Activated gamma-delta T cell treated with Interleukin-2 at 50 U/mL for 16 hours (primary cell): ENCODE results near the gene DYSF.

ENCODE experiments used
- DNase-seq: peaks from one replicate; pipeline ENCODE4 v3.0.0-alpha.2; 2020

Gene DYSF

DNA sequence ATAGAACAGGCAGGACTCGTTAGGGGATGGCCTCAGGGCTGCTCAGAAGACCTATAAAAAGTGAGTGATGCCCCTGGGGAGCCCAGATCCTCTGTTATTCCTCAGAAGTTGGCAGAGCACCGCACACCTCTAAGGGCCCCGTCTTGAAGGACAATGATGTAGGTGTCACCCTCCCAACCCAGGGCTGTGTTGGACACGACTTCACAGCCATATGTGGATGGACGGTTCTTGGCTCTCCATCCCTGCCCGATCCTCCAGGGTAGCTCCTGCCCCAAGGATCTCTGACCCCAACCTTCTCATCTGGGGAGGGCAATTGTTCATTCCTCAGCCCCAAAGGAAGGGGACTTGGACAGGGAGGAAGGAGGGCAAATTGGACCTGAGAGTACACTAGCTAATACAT lies 246.1 kb downstream of the DYSF start:
- DNase-seq, result no peak

DNA sequence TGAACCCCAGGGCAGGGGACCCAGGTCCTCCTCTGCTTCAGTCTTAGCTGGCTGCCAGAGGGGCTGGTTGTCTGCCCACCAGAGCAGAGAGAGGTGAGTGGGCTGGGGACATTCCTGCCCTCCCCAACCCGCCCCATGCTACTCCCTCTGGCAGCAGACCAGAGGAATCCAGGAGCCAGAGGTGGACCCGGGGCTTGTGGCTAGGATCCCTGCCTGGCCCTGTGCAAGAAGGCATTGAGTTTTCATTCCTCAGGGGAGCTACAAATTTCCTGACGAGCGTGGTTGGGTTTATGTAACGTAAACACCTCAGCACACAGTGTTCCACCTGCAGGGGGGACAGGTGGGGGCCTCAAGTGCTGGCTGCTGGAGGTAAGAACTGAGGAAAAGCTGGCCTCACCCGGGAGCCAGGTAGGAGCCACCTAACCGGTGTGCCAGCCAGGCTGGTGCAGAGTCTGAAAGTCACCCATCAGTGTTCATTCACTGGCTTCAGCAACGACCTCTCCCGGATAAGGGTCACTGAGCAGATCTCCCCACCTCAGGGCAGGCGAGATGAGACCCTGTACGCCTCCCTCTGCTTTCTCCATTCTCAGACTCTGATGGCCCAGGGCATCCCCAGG lies 246.8 kb downstream of the DYSF start:
- no peak for DNase-seq

GRCh38 chr2:71700658-71701397 lies 247.5 kb downstream of the DYSF start:
- no peak for DNase-seq

- DNase-seq, result no peak
Observed at GRCh38 chr2:71702071-71702970, 249.0 kb downstream of the DYSF start.

DNA sequence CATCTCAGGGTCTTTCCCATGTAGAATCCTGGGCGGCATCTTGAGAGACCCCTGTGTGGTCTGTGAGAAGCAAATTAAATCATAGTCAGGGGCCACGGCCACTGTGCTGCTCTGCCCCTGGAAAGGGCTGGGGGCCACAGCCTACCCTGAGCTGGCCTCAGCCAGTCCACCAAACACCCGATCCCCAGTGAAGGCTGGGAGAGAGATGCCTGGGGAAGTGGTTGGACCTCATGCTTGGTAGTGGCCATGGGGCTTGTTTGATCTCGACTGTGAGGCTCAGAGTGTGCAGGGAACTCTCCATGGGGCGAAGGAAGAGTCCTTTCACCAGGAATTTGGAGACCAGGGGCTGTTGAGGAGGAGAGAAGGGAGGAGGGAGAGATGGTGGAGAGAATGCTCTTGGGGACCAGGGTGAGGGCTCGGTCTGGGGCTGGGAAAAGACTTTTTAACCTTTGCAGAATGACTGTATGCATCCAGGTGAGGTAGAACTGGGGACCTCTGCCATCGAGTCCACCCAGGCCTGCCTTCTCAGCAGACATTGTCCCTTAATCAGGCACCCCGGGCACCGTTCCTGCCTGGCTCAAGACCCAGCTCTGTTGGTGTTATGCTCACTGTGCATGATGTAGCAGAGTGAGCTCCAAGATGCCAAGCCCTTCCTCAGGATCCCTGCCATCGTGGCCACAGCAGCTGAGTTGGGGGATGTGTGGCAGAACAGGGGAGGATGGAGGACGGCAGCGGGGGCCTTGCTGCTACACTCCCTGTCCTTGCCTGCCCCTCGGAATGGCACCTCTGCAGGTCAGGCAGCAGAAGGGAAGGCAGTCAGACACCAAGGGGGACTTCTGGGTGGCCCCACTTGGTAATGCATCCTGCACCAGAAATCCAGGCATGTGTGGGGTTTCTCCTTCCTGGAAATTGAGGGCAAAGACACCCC lies 249.9 kb downstream of the DYSF start:
- DNase-seq, result no peak

GRCh38 chr2:71704131-71704561 lies 250.8 kb downstream of the DYSF start:
- DNase-seq, result no peak

DNA sequence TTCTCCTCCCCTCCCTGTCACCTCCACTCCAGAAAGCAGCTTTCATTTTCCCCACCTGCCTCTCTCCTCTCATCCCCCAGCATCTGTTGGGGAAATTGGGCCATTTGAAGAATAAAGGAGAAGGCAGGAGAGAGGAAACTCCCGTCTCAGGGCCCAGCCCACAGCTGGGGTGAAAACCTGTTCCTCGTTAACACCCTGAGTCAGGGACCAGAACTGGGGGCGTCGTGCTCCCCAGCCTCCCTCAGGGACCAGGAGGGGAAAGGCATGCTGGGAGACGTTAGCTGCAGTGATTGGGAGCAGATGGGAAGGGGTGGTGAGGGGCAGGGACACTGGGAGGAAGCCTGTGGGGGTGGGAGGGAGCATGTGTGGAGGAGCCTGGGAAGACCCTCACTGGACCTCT lies 251.3 kb downstream of the DYSF start:
- DNase-seq, result no peak

- no peak for DNase-seq
Observed at GRCh38 chr2:71705171-71705960, 252.0 kb downstream of the DYSF start.

- no peak for DNase-seq
Observed at GRCh38 chr2:71706121-71706520, 252.8 kb downstream of the DYSF start.

- no peak for DNase-seq
Observed at GRCh38 chr2:71706836-71707235, 253.5 kb downstream of the DYSF start.

GRCh38 chr2:71710367-71711132 lies 257.2 kb downstream of the DYSF start:
- DNase-seq, result no peak

DNA sequence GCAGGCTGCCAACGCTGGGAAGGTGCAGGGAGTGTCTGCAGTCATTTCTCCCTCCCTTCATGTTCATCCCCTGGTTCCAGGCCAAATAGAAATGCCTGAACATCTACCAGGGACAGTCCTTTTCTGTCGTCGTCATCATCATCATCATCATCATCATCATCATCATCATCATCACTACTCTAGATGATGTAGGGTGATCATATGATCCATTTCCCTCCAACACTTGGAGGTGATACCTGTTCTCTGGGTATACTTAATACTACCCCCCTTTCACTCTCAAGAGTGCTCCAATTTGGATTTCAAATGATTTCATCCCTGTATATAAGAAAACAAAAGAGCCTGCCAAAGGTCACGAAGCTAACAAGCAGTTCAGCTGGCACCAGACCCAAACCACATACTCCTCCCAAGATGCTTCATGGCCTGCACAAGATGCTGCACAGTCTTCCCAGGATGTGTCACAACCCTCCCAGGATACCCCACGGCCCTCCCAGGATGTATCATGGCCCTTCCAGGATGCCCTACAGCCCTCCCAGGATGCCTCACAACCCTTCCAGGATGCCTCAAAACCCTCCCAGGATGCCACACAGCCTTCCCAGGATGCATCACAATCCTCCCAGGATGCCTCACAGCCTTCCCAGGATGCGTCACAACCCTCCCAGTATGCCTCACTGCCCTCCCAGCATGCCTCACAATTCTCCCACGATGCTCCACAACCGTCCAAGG lies 257.9 kb downstream of the DYSF start:
- no peak for DNase-seq

GRCh38 chr2:71712158-71712818 lies 258.9 kb downstream of the DYSF start:
- DNase-seq, result no peak

DNA sequence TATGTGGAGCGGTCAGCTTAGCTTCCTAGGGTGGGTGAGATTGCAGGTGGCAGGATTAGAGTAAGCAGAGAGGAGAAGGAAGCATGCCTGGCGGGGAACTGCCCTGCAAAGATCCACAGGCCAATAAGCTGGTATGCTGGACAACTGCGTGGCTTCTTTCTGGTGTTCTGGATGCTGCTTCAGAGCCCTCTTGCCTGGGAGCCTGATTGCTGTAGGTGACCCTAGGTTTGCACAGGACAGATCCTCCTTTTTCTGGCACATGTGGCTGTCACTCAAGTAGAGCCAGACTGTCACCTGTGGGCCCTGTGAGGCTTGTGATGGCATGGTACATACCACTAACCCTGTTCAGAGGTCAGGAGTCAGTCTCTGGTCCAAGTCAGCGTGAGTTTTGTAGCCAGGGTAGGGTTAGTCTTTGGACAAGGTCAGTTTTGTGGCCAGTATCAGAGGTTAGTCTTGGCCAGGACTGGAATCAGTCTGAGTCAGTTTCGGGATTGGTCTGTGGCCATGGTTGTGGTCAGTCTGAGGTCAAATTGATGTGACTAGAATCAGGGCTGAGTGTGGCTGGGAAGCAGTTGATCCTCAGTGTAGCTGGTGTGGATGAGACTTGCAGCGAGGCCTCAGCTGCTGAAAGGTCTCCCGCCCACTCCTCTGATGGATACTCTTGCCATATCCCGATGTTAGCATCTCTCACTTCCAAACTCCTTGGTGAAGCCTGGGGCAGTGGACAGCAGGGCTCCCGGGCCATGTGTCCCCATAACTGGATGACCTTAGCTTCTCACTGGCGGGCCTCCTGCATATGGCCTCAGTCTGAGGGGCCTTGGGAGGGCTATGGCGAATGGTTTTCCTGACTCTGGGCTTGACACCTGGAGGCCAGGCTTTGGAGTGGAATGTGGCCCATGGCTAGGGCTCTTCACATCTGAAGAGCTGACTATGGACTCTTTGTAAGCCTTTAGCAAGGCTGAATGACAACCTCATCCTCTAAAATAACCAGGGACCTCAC lies 260.5 kb downstream of the DYSF start:
- no peak for DNase-seq

DNA sequence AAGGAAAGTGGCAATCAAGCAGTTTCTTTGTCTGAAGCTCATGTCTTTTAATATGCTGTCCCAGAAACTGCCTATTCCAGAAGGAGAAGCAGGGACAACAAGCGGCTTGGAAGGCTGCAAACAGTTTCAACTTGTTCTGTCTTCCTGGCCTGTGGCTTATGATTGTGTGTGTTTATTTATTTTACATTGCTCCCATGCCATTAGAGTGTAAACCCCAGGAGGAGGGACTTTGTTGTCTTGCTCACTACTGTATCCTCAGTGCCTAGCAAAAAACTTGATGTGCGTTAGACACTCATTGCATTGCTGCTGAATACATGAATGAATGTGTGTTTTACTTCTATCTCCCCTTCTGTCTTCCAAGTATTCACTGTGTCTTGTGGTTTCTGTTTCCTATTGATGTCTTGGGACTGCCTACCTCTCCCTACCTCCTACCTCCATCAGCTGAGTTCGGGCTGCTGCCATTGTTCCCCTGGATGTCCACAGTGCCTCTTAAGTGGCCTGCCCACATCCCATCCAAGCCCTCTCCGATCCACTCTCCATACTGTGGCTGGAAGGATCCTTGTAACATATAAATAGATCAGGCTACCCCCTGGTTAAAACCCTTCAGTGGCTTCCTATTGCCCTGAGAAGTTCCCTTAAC lies 261.4 kb downstream of the DYSF start:
- DNase-seq, result no peak

DNA sequence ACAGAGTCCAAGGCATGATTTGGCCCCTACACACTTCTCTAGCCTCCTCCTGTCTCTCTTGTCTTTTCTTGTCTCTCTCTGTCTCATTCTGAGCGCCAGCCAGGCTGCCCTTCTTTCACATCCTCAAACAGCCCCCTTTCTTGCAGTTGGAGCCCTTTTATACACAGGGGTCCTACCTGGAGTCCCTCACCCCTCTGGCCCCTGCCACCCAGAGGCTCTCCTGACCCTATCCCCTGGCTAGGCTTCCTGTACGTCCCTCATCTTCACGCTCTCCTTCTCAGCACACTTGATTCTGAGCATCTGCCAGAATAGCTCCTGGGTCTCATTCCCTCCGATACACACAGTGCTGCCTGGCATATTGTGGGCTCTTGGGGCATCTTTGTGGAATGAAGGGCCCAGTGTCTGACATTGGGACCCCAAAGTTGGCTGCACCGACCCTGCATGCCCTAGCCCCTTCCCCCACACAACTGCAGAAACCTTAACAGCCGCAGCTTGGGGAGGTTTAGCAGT lies 261.9 kb downstream of the DYSF start:
- no peak for DNase-seq

DNA sequence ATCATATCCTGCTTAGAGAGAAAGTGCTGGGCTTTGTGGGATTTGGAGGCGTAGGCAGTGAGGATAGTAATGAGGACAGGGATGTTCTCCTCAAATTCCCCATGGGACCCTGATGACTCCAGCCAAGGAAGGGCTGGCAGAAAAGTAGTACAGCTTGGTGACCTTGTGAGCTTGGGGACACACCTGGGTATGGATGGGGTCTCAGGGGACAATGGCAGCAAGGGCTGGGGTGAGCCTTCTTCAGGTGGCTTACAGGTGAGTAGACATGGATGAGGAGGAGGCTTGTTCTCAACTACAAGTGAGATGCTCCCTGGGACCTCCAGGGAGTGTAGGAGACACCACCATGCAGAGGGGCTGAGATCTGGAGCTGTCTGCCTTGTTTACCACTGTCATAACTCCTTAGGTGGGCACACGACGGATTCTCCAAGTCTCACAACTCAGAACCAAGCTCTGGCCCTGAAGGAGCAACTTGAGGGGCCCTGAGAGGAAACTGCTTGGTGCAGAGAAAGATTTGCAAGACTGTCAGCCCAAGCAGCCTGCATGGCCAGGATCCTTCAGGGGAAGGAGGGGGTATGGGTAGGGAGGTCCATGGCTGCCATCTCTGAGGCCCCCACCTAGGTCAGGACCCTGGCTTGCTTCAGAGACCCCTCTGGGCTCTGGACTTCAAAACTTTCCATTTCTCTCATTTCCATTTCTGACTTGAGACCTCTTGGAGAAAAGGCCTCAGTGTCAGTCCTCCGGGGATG lies 262.8 kb downstream of the DYSF start:
- DNase-seq, result no peak
